Activated gamma-delta T cell treated with anti-CD3 and anti-CD28 coated beads, Interleukin-2, amount 50 U/mL, for 16 hours (primary cell): Measurements from ENCODE around the gene SBF1.
"Not testable (repeated sequence)": the region's sequence is repeated elsewhere in the genome, so short reads cannot be mapped to it uniquely, and the experiment has no call there.

ENCODE experiments used
- DNase-seq: peaks from one replicate; pipeline ENCODE4 v3.0.0-alpha.2; 2020; ENCODE audit warnings: low read depth

SBF1 gene

GRCh38 chr22:50443801-50444625 is 30.8 kb downstream of the SBF1 start:
- DNase-seq: no peak

DNA sequence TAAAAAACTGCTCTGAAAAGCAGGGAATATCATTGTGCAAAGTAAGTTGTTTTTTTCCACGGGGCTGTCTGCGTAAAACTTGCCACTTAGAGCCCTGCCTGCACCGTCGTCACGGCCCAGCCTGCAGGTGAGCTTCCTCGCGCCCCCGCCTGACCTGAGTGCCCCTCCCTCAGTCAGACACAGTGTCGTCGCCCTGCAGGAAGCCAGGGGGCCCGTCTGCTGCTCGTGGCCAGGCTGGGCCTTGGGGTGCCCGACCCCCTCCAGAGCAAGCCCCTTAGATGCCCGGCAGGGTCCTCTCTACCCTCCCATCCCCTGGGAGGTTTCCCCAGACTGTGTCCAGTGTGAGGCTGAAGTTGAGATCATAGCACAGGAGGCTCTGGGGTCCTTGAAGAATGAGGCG is 31.6 kb downstream of the SBF1 start:
- no peak for DNase-seq

GRCh38 chr22:50441428-50441993 is 33.3 kb downstream of the SBF1 start:
- DNase-seq: no peak

DNA sequence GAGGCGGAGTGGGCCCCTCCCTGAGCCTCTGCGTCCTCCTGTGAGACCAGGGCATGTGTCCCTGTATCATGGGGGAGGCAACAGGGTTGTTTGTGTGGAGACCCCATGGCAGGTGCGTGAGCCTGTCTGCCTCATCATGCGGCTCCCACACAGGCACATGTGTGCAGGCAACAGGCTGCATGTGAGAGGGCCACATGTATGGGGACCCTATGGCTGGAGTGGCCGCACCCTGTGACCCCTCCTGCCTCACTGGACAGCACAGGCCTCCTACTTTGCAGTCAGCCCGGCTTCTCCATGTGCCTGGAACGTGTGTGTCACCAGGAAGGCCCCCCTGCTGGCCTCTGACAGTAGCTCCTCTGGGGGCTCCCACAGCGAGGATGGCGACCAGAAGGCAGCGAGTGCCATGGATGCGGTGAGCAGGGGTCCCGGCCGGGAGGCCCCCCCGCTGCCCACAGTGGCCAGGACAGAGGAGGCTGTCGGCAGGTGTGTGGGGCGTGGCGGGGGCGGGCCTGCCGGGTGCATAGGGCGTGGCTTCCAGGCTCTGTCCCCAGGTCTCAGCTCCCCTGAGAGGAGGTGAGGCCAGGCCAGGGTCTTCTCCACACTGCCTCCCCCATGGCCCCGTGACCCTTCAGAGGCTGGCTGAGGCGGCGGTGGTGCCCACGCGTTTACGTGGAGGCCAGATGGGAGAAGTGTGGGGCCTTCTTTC is 34.1 kb downstream of the SBF1 start:
- DNase-seq: no peak

- no peak for DNase-seq
These were observed 34.9 kb downstream of the SBF1 start for GRCh38 chr22:50439871-50440331.

- DNase-seq: no peak
These were observed 35.4 kb downstream of the SBF1 start for GRCh38 chr22:50439314-50439870.

- DNase-seq: no peak
These were observed 36.2 kb downstream of the SBF1 start for GRCh38 chr22:50438305-50439275.

GRCh38 chr22:50437511-50438304 is 37.1 kb downstream of the SBF1 start:
- no peak for DNase-seq

- DNase-seq: no peak
These were observed 37.9 kb downstream of the SBF1 start for GRCh38 chr22:50436841-50437341.

DNA sequence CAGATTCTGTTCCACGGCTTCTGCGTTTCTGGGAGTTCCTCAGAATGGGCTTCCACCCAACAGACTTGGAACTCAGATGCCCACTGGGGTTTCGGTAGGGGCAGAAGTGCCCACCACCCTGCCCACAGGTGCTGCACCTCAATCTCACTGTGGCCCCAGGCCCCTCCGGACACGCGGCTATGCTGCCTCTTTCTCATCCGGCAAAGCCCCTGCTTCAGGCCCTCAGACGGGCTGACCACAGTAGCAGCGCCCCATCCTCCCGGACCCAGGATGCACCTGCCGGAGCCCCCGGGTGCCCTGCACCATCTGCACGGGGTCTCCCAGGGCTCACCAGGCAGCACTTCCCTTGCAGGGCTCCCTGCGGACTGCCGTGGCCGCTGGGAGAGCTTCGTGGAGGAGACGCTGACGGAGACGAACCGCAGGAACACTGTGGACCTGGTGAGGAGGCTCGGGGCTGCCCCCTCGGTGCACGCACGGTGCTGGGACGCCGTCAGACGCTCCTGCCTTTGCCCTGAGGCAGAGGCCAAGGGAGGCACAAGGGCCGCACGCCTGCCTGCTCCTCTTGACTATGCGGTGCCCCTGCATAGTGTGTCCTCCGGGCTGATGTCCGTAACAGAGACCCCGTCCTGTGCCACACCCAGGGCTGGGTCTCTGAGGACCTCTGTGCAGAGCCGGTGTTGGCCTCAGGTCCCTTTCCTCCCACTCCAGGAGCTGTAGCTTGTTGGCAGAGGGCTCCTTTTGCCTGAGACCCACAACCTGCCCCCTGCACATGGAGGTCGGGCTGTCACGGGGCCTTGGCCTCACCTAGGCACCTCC is 38.6 kb downstream of the SBF1 start:
- no peak for DNase-seq

GRCh38 chr22:50435291-50436014 is 39.4 kb downstream of the SBF1 start:
- no peak for DNase-seq

DNA sequence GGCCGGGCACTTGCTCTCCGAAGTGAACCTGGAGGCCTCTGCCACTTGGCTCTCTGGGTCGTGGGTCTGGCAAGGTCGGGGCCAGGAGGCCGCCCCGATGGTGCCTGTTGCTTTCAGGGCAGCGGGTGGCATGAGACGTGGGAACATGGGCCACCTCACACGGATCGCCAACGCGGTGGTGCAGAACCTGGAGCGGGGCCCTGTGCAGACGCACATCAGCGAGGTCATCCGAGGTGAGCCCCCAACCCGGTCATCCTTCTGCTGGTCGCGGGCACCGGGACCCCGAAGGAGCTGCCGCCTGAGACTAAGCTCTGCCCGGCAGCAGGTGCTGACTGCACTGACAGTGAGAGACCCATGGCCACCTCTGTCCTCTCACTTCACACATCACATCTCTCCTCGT is 40.0 kb downstream of the SBF1 start:
- DNase-seq: no peak

GRCh38 chr22:50432877-50433510 is 41.8 kb downstream of the SBF1 start:
- DNase-seq: not testable (repeated sequence)

GRCh38 chr22:50432131-50432876 is 42.5 kb downstream of the SBF1 start:
- DNase-seq: no peak

- no peak for DNase-seq
These were observed 49.5 kb downstream of the SBF1 start for GRCh38 chr22:50425179-50425916.

GRCh38 chr22:50423956-50424355 is 50.9 kb downstream of the SBF1 start:
- no peak for DNase-seq
